Type B pancreatic cell (in vitro differentiated cells): ENCODE measurements around the gene RNF112. TPM values are rescaled to one million over a fixed set of nuclear protein-coding genes. Genes with fewer than 3 reads are reported as not detected.
A peak's percentile ranks its signal among the peaks of the same experiment; 100 is the strongest.

Experiments used
- DNase-seq: peaks from one replicate; pipeline ENCODE4 v3.0.0; 2021; ENCODE audit warnings: mixed read lengths; ENCODE audit not compliant: unreplicated experiment; ENCODE audit errors: extremely low spot score
- H3K27ac Mint-ChIP-seq: 2 replicates; pipeline ENCODE4 v1.8.0; 2021; ENCODE audit warnings: mild to moderate bottlenecking, mixed read lengths
- H3K27me3 Mint-ChIP-seq: 2 replicates; pipeline ENCODE4 v1.8.0; 2021; ENCODE audit warnings: mixed read lengths
- H3K36me3 Mint-ChIP-seq: 2 replicates; pipeline ENCODE4 v1.8.0; 2021; ENCODE audit warnings: mixed read lengths
- H3K4me1 Mint-ChIP-seq: one replicate; pipeline ENCODE4 v1.8.0; 2021; ENCODE audit warnings: mixed read lengths; ENCODE audit not compliant: unreplicated experiment
- H3K4me3 Mint-ChIP-seq: 2 replicates; pipeline ENCODE4 v1.8.0; 2021; ENCODE audit warnings: mild to moderate bottlenecking, mixed read lengths
- H3K9me3 Mint-ChIP-seq: 2 replicates; pipeline ENCODE4 v1.8.0; 2021; ENCODE audit warnings: mixed read lengths
- total RNA-seq: library from RNA; stranded (reverse); gene quantifications from 2 replicates; pipeline ENCODE4 v1.2.1, GENCODE V29; 2021; ENCODE audit warnings: low replicate concordance
- TF ChIP-seq, protein P1 (sequence below): fragments of 200-600 bp; sonication (generic); conservative IDR thresholded peaks from 2 replicates; pipeline ENCODE4 v1.5.0; 2021; ENCODE audit warnings: antibody characterized with exemption, mild to moderate bottlenecking

Gene RNF112
- total RNA-seq, 1 donor from 2014 or later = 0.60 TPM

DNA sequence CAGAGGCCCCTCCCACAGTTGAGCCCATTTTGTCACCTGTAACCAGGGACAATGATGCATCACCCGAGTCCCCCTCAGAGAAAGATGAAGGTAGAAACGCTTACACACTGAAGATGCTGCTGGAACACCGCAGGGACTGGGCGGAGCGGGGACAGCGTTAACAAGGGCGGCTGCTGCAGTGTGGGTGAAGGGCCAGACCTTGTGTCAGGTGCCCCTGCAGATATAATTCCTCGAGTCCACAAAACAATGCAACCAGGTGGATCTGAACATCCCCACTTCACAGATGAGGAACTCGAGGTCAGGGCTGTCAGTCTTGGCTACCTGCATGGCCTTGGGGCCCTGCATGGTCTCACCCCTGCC lies 39.0 kb upstream of the RNF112 start:
- H3K4me1 Mint-ChIP-seq = peaks cover 16% of the 10 kb centered on the region
- H3K9me3 Mint-ChIP-seq = no peaks in the 10 kb centered on the region
- H3K4me3 Mint-ChIP-seq = no peak overlapping the region
- no peak for DNase-seq
- H3K27ac Mint-ChIP-seq = no peak overlapping the region
- TF ChIP-seq, protein P1, sequence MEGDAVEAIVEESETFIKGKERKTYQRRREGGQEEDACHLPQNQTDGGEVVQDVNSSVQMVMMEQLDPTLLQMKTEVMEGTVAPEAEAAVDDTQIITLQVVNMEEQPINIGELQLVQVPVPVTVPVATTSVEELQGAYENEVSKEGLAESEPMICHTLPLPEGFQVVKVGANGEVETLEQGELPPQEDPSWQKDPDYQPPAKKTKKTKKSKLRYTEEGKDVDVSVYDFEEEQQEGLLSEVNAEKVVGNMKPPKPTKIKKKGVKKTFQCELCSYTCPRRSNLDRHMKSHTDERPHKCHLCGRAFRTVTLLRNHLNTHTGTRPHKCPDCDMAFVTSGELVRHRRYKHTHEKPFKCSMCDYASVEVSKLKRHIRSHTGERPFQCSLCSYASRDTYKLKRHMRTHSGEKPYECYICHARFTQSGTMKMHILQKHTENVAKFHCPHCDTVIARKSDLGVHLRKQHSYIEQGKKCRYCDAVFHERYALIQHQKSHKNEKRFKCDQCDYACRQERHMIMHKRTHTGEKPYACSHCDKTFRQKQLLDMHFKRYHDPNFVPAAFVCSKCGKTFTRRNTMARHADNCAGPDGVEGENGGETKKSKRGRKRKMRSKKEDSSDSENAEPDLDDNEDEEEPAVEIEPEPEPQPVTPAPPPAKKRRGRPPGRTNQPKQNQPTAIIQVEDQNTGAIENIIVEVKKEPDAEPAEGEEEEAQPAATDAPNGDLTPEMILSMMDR = no peak
- no peaks in the 10 kb centered on the region for H3K36me3 Mint-ChIP-seq
- no peaks in the 10 kb centered on the region for H3K27me3 Mint-ChIP-seq

DNA sequence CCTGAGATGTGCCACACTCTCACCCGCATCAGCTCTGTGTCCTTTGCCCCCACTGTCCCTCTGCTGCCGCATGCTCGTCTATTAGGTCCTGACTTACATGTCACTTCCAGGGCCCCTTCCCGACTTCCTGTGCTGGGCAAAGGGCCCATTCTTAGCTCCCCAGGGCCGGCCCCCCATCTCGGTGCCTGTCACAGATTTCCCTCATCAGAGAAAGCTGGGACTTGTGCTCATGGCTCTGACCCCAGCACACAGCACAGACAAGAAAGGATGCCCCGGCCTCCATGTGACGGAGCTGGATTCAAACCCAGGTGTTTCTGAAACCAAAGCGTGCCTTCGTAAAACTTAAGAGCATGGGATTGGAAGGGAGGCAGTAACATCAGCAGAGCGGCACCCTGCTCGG lies 38.6 kb upstream of the RNF112 start:
- TF ChIP-seq, protein P1 = no peak
- H3K27ac Mint-ChIP-seq = no peak overlapping the region
- peaks cover 19% of the 10 kb centered on the region for H3K4me1 Mint-ChIP-seq
- H3K9me3 Mint-ChIP-seq = no peaks in the 10 kb centered on the region
- H3K36me3 Mint-ChIP-seq = no peaks in the 10 kb centered on the region
- H3K4me3 Mint-ChIP-seq = no peak overlapping the region
- DNase-seq = no peak
- H3K27me3 Mint-ChIP-seq = no peaks in the 10 kb centered on the region

DNA sequence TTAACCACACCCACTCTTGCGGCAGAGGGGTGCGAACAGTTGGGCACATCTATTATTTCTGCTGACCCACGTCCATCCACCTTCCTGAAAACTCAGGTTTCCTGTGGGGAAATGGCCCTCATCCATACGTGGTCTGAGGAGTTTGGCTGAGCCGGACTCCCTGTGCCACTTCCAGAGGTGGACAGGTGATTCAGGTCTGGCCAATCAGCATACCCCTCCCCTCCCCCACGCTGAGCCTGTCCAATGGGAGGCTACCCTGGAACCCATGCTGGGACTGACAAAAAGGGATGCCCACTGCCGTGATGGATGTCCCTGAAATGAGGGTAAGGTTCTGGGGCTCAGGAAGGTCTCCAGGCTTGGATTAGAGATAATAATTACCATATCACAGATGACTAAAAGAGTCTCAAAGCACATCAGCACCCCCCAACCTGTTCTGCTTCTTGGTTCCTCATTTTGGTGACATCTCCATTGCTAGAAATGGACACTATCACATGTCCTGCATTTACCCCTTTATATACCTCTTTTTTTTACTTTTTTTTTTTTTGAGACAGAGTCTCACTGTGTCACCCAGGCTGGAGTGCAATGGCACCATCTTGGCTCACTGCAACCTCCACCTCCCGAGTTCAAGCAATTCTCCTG lies 38.0 kb upstream of the RNF112 start:
- Mint-ChIP-seq H3K27ac (no peak overlapping the region), H3K27me3 (no peaks in the 10 kb centered on the region), H3K4me3 (no peak overlapping the region), H3K4me1 (peaks cover 19% of the 10 kb centered on the region), H3K9me3 (no peaks in the 10 kb centered on the region), H3K36me3 (no peaks in the 10 kb centered on the region)
- DNase-seq = no peak
- TF ChIP-seq, protein P1 = no peak

DNA sequence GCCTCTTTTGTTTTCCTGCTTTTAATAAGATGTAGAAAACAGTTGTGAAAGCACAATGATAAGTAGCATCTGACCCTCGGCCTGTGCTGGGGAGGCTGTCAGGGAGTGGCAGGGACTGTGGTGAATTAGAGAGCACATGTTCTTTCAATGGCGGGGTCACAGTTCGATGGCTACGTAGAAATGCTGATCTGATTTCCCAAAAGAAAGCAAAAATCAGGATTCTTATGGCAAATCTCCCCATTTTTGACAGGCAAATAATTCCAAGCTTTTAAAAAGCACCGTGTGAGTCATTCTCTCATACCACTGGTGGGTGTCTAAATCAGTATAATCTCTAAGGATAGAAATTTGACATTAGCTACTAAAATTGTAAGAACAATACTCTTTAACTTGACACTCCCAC lies 36.9 kb upstream of the RNF112 start:
- Mint-ChIP-seq H3K36me3 (no peaks in the 10 kb centered on the region), H3K4me1 (peaks cover 19% of the 10 kb centered on the region), H3K27ac (peak overlapping the region; percentile 51), H3K9me3 (no peaks in the 10 kb centered on the region), H3K4me3 (no peak overlapping the region), H3K27me3 (no peaks in the 10 kb centered on the region)
- DNase-seq = no peak
- TF ChIP-seq, protein P1 = no peak

DNA sequence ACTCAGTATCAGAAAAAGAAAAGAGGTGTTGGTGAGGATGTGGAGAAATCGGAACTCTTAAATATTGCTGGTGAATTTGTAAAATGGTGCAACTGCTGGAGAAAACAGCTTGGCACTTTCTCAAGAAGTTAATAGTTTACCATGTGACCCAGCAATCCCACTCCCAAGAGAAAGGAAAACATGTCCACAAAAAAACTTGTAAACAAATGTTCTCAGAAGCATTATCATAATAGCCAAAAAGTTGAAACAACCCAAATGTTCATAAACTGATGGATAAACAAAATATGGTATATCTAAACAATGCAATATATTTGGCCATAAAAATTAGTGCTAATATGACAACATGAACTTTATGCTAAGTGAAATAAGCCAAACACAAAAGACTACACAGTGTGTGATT lies 35.3 kb upstream of the RNF112 start:
- H3K4me1 Mint-ChIP-seq = peaks cover 32% of the 10 kb centered on the region
- DNase-seq = no peak
- TF ChIP-seq, protein P1 = no peak
- no peaks in the 10 kb centered on the region for H3K9me3 Mint-ChIP-seq
- peaks cover 3% of the 10 kb centered on the region for H3K36me3 Mint-ChIP-seq
- peak overlapping the region; percentile 78 for H3K4me3 Mint-ChIP-seq
- H3K27me3 Mint-ChIP-seq = no peaks in the 10 kb centered on the region
- H3K27ac Mint-ChIP-seq = peak overlapping the region; percentile 40

DNA sequence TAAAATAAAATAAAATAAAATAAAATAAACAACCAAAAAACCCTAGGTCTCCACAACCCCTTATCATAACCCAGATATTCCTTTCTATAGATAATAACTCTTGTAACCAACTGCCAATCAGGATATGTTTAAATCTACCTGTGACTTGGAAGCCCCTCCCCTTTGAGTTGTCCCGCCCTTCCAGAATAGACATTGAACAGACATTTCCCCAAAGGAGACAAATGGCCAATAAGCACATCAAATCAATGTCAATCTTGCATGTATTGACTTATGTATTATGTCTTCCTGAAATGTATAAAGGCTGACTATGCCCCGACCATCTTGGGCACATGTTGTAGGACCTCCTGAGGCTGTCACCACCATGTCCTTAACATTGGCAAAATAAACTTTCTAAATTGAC lies 34.2 kb upstream of the RNF112 start:
- TF ChIP-seq, protein P1 = no peak
- DNase-seq = no peak
- peak overlapping the region; percentile 99 for H3K27ac Mint-ChIP-seq
- H3K36me3 Mint-ChIP-seq = peaks cover 8% of the 10 kb centered on the region
- H3K9me3 Mint-ChIP-seq = no peaks in the 10 kb centered on the region
- H3K27me3 Mint-ChIP-seq = no peaks in the 10 kb centered on the region
- peaks cover 33% of the 10 kb centered on the region for H3K4me1 Mint-ChIP-seq
- peak overlapping the region; percentile 98 for H3K4me3 Mint-ChIP-seq
